ENCODE results near the gene HDAC9. TPM values are rescaled to one million over a fixed set of nuclear protein-coding genes. Genes with fewer than 3 reads are reported as not detected.
"Not testable (repeated sequence)": the region's sequence is repeated elsewhere in the genome, so short reads cannot be mapped to it uniquely, and the experiment has no call there.

HDAC9 gene
- total RNA-seq, 4 donors from 2014 or later: 51.2 to 194 (median 106) TPM

DNA sequence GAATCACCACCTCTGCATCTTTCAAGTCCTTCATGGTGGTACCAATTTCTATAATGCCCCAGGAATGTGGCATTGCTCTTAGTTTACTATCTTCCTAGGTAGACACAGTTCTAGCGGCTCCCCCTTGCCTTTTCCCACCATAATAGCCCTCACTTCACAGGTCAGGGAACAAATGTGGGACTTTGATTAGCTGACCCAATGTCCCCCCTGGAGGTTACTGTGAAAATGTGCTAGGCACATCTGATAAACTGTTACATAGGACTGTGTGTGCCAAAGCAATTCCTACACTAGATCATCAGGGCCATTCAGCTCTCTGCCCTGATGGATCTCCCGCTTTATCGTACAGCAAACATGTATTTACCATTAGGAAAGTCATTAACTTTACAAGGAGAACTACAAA is 527.9 kb downstream of the HDAC9 start:
- WGBS, 2 donors (ENCODE audit: low coverage in 1 of 2): 89 to 95% methylated on average over 3 of the region's 3 CpGs
- no peaks in the 10 kb centered on the region for H3K9me3 ChIP-seq
- H3K4me3 ChIP-seq: no peak overlapping the region
- H3K36me3 ChIP-seq: no peaks in the 10 kb centered on the region
- no peak overlapping the region for H3K27ac ChIP-seq
- no peaks in the 10 kb centered on the region for H3K27me3 ChIP-seq
- no peaks in the 10 kb centered on the region for H3K4me1 ChIP-seq
- no peak for ATAC-seq
- TF ChIP-seq POLR2A (IDR thresholded peaks at IDR 0.05) (no peak), EP300 (IDR thresholded peaks at IDR 0.05) (no peak), POLR2AphosphoS5 (IDR thresholded peaks at IDR 0.05) (no peak)
- TF ChIP-seq, protein P1, sequence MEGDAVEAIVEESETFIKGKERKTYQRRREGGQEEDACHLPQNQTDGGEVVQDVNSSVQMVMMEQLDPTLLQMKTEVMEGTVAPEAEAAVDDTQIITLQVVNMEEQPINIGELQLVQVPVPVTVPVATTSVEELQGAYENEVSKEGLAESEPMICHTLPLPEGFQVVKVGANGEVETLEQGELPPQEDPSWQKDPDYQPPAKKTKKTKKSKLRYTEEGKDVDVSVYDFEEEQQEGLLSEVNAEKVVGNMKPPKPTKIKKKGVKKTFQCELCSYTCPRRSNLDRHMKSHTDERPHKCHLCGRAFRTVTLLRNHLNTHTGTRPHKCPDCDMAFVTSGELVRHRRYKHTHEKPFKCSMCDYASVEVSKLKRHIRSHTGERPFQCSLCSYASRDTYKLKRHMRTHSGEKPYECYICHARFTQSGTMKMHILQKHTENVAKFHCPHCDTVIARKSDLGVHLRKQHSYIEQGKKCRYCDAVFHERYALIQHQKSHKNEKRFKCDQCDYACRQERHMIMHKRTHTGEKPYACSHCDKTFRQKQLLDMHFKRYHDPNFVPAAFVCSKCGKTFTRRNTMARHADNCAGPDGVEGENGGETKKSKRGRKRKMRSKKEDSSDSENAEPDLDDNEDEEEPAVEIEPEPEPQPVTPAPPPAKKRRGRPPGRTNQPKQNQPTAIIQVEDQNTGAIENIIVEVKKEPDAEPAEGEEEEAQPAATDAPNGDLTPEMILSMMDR (IDR thresholded peaks at IDR 0.05): no peak

DNA sequence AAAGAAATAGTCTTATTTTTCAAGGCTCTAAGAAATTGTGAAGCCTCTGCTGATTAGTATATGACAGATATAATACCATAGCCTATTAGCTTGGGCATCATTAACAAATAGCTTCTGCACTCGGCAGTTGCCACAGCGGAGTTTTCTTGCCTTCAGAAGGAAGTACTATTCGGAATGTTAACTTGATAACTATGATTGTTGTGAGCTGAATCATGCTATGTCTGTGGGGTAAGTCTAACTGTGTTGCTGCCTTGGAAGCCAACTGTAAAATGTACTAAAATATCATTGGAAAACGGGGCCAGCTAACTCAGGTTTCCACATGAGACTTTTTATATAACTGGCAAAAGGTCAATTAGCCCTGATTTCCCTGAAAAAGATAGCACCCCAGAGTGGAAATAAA is 528.7 kb downstream of the HDAC9 start:
- ATAC-seq: no peak
- H3K27ac ChIP-seq: no peak overlapping the region
- H3K36me3 ChIP-seq: no peaks in the 10 kb centered on the region
- H3K4me3 ChIP-seq: no peak overlapping the region
- WGBS, 2 donors (ENCODE audit: low coverage in 1 of 2): 44 to 47% methylated on average over 4 of the region's 4 CpGs
- no peaks in the 10 kb centered on the region for H3K4me1 ChIP-seq
- TF ChIP-seq, protein P1 (IDR thresholded peaks at IDR 0.05): no peak
- TF ChIP-seq POLR2AphosphoS5 (IDR thresholded peaks at IDR 0.05) (no peak), EP300 (IDR thresholded peaks at IDR 0.05) (no peak), POLR2A (IDR thresholded peaks at IDR 0.05) (no peak)
- no peaks in the 10 kb centered on the region for H3K9me3 ChIP-seq
- no peaks in the 10 kb centered on the region for H3K27me3 ChIP-seq

DNA sequence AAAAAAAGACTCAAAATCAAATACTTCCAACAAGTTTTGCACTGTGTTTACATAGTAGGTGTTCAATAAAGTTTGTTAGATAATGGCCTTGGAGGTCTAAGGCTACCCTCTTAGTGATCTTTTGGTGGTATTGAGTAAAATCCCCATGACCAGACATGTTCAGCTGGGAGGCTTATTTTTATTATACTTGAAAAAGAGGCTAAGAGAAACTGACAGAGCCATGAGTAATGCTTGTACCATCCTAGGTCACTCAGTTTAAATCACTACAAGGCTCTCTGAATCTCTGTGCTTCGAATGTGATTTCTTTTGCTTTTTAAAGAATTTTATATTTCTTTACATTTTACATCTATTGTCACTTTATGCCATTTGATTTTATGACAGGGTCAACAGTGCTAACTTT is 531.3 kb downstream of the HDAC9 start:
- H3K27me3 ChIP-seq: no peaks in the 10 kb centered on the region
- no peak for ATAC-seq
- no peak overlapping the region for H3K27ac ChIP-seq
- H3K36me3 ChIP-seq: no peaks in the 10 kb centered on the region
- TF ChIP-seq EP300 (IDR thresholded peaks at IDR 0.05) (no peak), POLR2A (IDR thresholded peaks at IDR 0.05) (no peak), POLR2AphosphoS5 (IDR thresholded peaks at IDR 0.05) (no peak)
- TF ChIP-seq, protein P1 (IDR thresholded peaks at IDR 0.05): no peak
- H3K9me3 ChIP-seq: no peaks in the 10 kb centered on the region
- H3K4me3 ChIP-seq: no peak overlapping the region
- WGBS, 2 donors (ENCODE audit: low coverage in 1 of 2): 63 to 88% methylated on average over 1 of the region's 1 CpG
- peaks cover 0 to 4% (median 0%) of the 10 kb centered on the region in 3 donors for H3K4me1 ChIP-seq

DNA sequence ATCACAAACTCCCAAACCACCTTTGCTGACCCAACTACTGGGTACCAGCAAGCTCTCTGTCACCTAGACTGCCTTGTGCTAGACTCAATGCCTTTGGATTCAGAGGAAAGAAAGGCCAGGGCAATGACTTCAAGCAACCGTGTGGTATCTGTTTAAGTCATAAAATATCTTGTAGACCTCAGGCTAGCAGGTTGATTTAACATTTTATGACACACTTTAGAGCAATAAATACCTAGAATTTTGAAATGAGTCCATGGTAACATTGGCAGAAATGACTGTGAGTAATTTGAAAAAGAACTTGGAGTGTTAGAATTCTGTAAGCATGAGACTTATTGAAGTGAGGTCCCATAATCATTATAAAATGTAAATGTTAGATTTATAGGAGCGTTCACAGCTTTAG is 534.7 kb downstream of the HDAC9 start:
- Histone ChIP-seq H3K9me3 (peaks cover 0 to 12% (median 0%) of the 10 kb centered on the region in 3 donors), H3K27me3 (no peaks in the 10 kb centered on the region), H3K27ac (no peak overlapping the region), H3K4me1 (peaks cover 0 to 4% (median 0%) of the 10 kb centered on the region in 3 donors), H3K36me3 (no peaks in the 10 kb centered on the region), H3K4me3 (no peak overlapping the region)
- no peak for TF ChIP-seq POLR2A (IDR thresholded peaks at IDR 0.05)
- no peak for TF ChIP-seq POLR2AphosphoS5 (IDR thresholded peaks at IDR 0.05)
- TF ChIP-seq, protein P1 (IDR thresholded peaks at IDR 0.05): no peak
- 17 to 35% methylated on average over 2 of the region's 2 CpGs for WGBS, 2 donors (ENCODE audit: low coverage in 1 of 2)
- no peak for ATAC-seq

DNA sequence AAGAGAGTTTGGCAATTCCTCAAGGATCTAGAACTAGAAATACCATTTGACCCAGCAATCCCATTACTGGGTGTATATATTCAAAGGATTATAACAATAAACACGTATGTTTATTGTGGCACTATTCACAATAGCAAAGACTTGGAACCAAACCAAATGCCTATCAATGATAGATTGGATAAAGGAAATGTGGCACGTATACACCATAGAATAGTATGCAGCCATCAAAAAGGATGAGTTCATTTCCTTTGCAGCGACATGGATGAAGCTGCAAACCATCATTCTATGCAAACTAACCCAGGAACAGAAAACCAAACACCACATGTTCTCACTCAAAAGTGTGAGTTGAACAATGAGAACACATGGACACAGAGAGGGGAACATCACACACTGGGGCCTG is 537.4 kb downstream of the HDAC9 start:
- not testable (repeated sequence) for H3K27me3 ChIP-seq, H3K4me3 ChIP-seq, H3K27ac ChIP-seq, ATAC-seq, H3K4me1 ChIP-seq, H3K36me3 ChIP-seq
- H3K9me3 ChIP-seq: peaks cover 0 to 21% (median 0%) of the 10 kb centered on the region in 3 donors
- 80 to 87% methylated on average over 3 of the region's 3 CpGs for WGBS, 2 donors (ENCODE audit: low coverage in 1 of 2)

All from gastroesophageal sphincter (tissue), 4 donors.